Nephron progenitor cell (in vitro differentiated cells): ENCODE measurements around the gene PARD3.

Experiments used
- DNase-seq: peaks from one replicate; pipeline ENCODE4 v3.0.0; 2021
- H3K27ac Mint-ChIP-seq: 2 replicates; pipeline ENCODE4 v1.8.0; 2021; ENCODE audit warnings: mild to moderate bottlenecking, moderate library complexity, mixed read lengths
- H3K27me3 Mint-ChIP-seq: 2 replicates; pipeline ENCODE4 v1.8.0; 2021; ENCODE audit warnings: mild to moderate bottlenecking, low read depth, mixed read lengths; ENCODE audit not compliant: poor library complexity
- H3K36me3 Mint-ChIP-seq: 2 replicates; pipeline ENCODE4 v1.8.0; 2021; ENCODE audit warnings: low read depth, mixed read lengths
- H3K4me1 Mint-ChIP-seq: 2 replicates; pipeline ENCODE4 v1.8.0; 2021; ENCODE audit warnings: mixed read lengths
- H3K4me3 Mint-ChIP-seq: 2 replicates; pipeline ENCODE4 v1.8.0; 2021; ENCODE audit warnings: mild to moderate bottlenecking, moderate library complexity, mixed read lengths
- H3K9me3 Mint-ChIP-seq: 2 replicates; pipeline ENCODE4 v1.8.0; 2021; ENCODE audit warnings: mild to moderate bottlenecking, moderate library complexity, mixed read lengths
- CTCF ChIP-seq: fragments of 200-600 bp; sonication (generic); IDR thresholded peaks from 2 replicates; pipeline ENCODE4 v1.5.0; 2021; ENCODE audit warnings: antibody characterized with exemption

The PARD3 gene

GRCh38 chr10:34792881-34793280, 22.2 kb downstream of the PARD3 start:
- no peak overlapping the region for H3K4me3 Mint-ChIP-seq
- H3K36me3 Mint-ChIP-seq = peaks cover 13% of the 10 kb centered on the region
- no peaks in the 10 kb centered on the region for H3K27me3 Mint-ChIP-seq
- TF ChIP-seq CTCF = no peak
- no peak for DNase-seq
- H3K9me3 Mint-ChIP-seq = no peaks in the 10 kb centered on the region
- H3K27ac Mint-ChIP-seq = no peak overlapping the region
- peaks cover 66% of the 10 kb centered on the region for H3K4me1 Mint-ChIP-seq

GRCh38 chr10:34791947-34792346, 23.1 kb downstream of the PARD3 start:
- TF ChIP-seq CTCF = no peak
- H3K9me3 Mint-ChIP-seq = no peaks in the 10 kb centered on the region

GRCh38 chr10:34791228-34791627, 23.9 kb downstream of the PARD3 start:
- no peaks in the 10 kb centered on the region for H3K9me3 Mint-ChIP-seq
- peak overlapping the region; percentile 94 for H3K27ac Mint-ChIP-seq
- H3K36me3 Mint-ChIP-seq = peaks cover 5% of the 10 kb centered on the region
- H3K4me3 Mint-ChIP-seq = no peak overlapping the region
- TF ChIP-seq CTCF = no peak
- no peak for DNase-seq
- H3K27me3 Mint-ChIP-seq = no peaks in the 10 kb centered on the region
- peaks cover 66% of the 10 kb centered on the region for H3K4me1 Mint-ChIP-seq

More at GRCh38 chr10:34791947-34792346, 23.1 kb downstream of the PARD3 start:
- peak overlapping the region; percentile 94 for H3K27ac Mint-ChIP-seq
- no peaks in the 10 kb centered on the region for H3K27me3 Mint-ChIP-seq
- H3K4me1 Mint-ChIP-seq = peaks cover 66% of the 10 kb centered on the region
- DNase-seq = no peak
- peaks cover 5% of the 10 kb centered on the region for H3K36me3 Mint-ChIP-seq
- H3K4me3 Mint-ChIP-seq = no peak overlapping the region

- H3K4me3 Mint-ChIP-seq = no peak overlapping the region
- TF ChIP-seq CTCF = no peak
- no peaks in the 10 kb centered on the region for H3K9me3 Mint-ChIP-seq
- H3K4me1 Mint-ChIP-seq = peaks cover 70% of the 10 kb centered on the region
- H3K27ac Mint-ChIP-seq = peak overlapping the region; percentile 41
- no peak for DNase-seq
- no peaks in the 10 kb centered on the region for H3K36me3 Mint-ChIP-seq
- no peaks in the 10 kb centered on the region for H3K27me3 Mint-ChIP-seq
Measured at GRCh38 chr10:34789966-34790506, 25.1 kb downstream of the PARD3 start.

- no peak for TF ChIP-seq CTCF
- Mint-ChIP-seq H3K4me1 (peaks cover 52% of the 10 kb centered on the region), H3K27ac (no peak overlapping the region), H3K4me3 (no peak overlapping the region), H3K9me3 (no peaks in the 10 kb centered on the region), H3K36me3 (peaks cover 5% of the 10 kb centered on the region), H3K27me3 (peaks cover 4% of the 10 kb centered on the region)
- DNase-seq = no peak
Measured at GRCh38 chr10:34786464-34786863, 28.6 kb downstream of the PARD3 start.

GRCh38 chr10:34781711-34782110, 33.4 kb downstream of the PARD3 start:
- Mint-ChIP-seq H3K4me3 (peak overlapping the region; percentile 70), H3K4me1 (peaks cover 53% of the 10 kb centered on the region), H3K27me3 (peaks cover 4% of the 10 kb centered on the region), H3K36me3 (peaks cover 15% of the 10 kb centered on the region), H3K27ac (no peak overlapping the region), H3K9me3 (no peaks in the 10 kb centered on the region)
- DNase-seq = no peak
- no peak for TF ChIP-seq CTCF
